OCI-LY1 (cell line): ENCODE measurements around the gene RDH13.

ENCODE experiments used
- H2AFZ ChIP-seq: fragments of 200-600 bp; sonication (generic), shearing (Covaris generic); 2 replicates; pipeline ENCODE4 v1.6.0; 2014; ENCODE audit warnings: antibody characterized with exemption, mild to moderate bottlenecking, low read length
- H3F3A ChIP-seq: fragments of 200-600 bp; sonication (generic), shearing (Covaris generic); 2 replicates; pipeline ENCODE4 v1.6.0; 2014; ENCODE audit warnings: mild to moderate bottlenecking, antibody characterized with exemption, low read length, moderate library complexity; ENCODE audit not compliant: insufficient read depth
- H3K27ac ChIP-seq: fragments of 200-600 bp; sonication (generic); 2 replicates; pipeline ENCODE4 v1.5.1; 2014; ENCODE audit warnings: low read length, mixed run types, mild to moderate bottlenecking, low read depth; ENCODE audit not compliant: poor library complexity, severe bottlenecking
- H3K27me3 ChIP-seq: fragments of 200-600 bp; sonication (generic); 2 replicates; pipeline ENCODE4 v1.6.0; 2014; ENCODE audit warnings: antibody characterized with exemption, mild to moderate bottlenecking, low read length, moderate library complexity; ENCODE audit not compliant: insufficient read depth
- H3K36me3 ChIP-seq: fragments of 200-600 bp; sonication (generic); 2 replicates; pipeline ENCODE4 v1.6.1; 2014; ENCODE audit warnings: mild to moderate bottlenecking, antibody characterized with exemption, low read length, moderate library complexity, mixed read lengths; ENCODE audit not compliant: insufficient read depth
- H3K4me1 ChIP-seq: fragments of 200-600 bp; sonication (generic); 2 replicates; pipeline ENCODE4 v1.5.1; 2014; ENCODE audit warnings: mild to moderate bottlenecking, low read length, moderate library complexity; ENCODE audit not compliant: insufficient read depth, severe bottlenecking
- H3K4me2 ChIP-seq: fragments of 200-600 bp; sonication (generic), shearing (Covaris generic); 2 replicates; pipeline ENCODE4 v1.6.1; 2014; ENCODE audit warnings: low read length
- H3K4me3 ChIP-seq: fragments of 200-600 bp; sonication (generic); 2 replicates; pipeline ENCODE4 v1.5.1; 2014; ENCODE audit warnings: low read length, low read depth, mild to moderate bottlenecking, mixed read lengths; ENCODE audit not compliant: poor library complexity, severe bottlenecking
- H3K79me2 ChIP-seq: fragments of 200-600 bp; shearing (Covaris generic); 2 replicates; pipeline ENCODE4 v1.6.1; 2016; ENCODE audit warnings: mixed run types, low read length, mixed read lengths; ENCODE audit not compliant: insufficient read depth
- H3K9ac ChIP-seq: fragments of 200-600 bp; sonication (generic), shearing (Covaris generic); 2 replicates; pipeline ENCODE4 v1.6.1; 2014; ENCODE audit warnings: mild to moderate bottlenecking, low read length, mixed read lengths
- H3K9me2 ChIP-seq: fragments of 200-600 bp; sonication (generic), shearing (Covaris generic); 2 replicates; pipeline ENCODE4 v1.6.1; 2014; ENCODE audit warnings: low read depth, mild to moderate bottlenecking, low read length, mixed read lengths
- H3K9me3 ChIP-seq: fragments of 200-600 bp; shearing (Covaris generic); 2 replicates; pipeline ENCODE4 v1.6.1; 2014; ENCODE audit warnings: low read length, mixed read lengths
- H4K20me1 ChIP-seq: fragments of 200-600 bp; sonication (generic), shearing (Covaris generic); 2 replicates; pipeline ENCODE4 v1.6.0; 2016; ENCODE audit warnings: mild to moderate bottlenecking, low read length; ENCODE audit not compliant: insufficient read depth
- CTCF ChIP-seq: fragments of 200-600 bp; sonication (generic), shearing (Covaris generic); IDR thresholded peaks from 2 replicates; pipeline ENCODE4 v1.5.1; 2017; ENCODE audit warnings: mild to moderate bottlenecking, antibody characterized with exemption, low read length, moderate library complexity, mixed read lengths
- EZH2 ChIP-seq: fragments of 200-600 bp; sonication (generic), shearing (Covaris generic); IDR thresholded peaks from 2 replicates; pipeline ENCODE4 v1.8.0; 2017; ENCODE audit warnings: borderline replicate concordance, mixed run types, mild to moderate bottlenecking, antibody characterized with exemption, low read length, moderate library complexity, mixed read lengths

Gene RDH13

GRCh38 chr19:55103190-55103589 lies 40.2 kb upstream of the RDH13 start:
- Histone ChIP-seq H3K79me2 (no peaks in the 10 kb centered on the region), H3F3A (no peaks in the 10 kb centered on the region), H3K9ac (no peak overlapping the region), H3K4me3 (no peak overlapping the region), H4K20me1 (no peaks in the 10 kb centered on the region), H3K27me3 (no peaks in the 10 kb centered on the region), H3K4me2 (no peak overlapping the region), H3K9me3 (peaks cover 4% of the 10 kb centered on the region; the same call in 1 of the 2 replicates), H3K36me3 (peaks cover 19% of the 10 kb centered on the region), H2AFZ (no peak overlapping the region), H3K9me2 (no peaks in the 10 kb centered on the region), H3K27ac (no peak overlapping the region), H3K4me1 (peaks cover 5% of the 10 kb centered on the region)
- no peak for TF ChIP-seq EZH2
- no peak for TF ChIP-seq CTCF

GRCh38 chr19:55101261-55101660 lies 38.3 kb upstream of the RDH13 start:
- H3K27me3 ChIP-seq, result no peaks in the 10 kb centered on the region
- H3K36me3 ChIP-seq, result peaks cover 19% of the 10 kb centered on the region
- H3K27ac ChIP-seq, result no peak overlapping the region
- TF ChIP-seq EZH2, result no peak
- no peak for TF ChIP-seq CTCF
- no peaks in the 10 kb centered on the region for H3F3A ChIP-seq
- H3K4me2 ChIP-seq, result no peak overlapping the region
- peaks cover 4% of the 10 kb centered on the region; the same call in 1 of the 2 replicates for H3K9me3 ChIP-seq
- no peaks in the 10 kb centered on the region for H4K20me1 ChIP-seq
- no peak overlapping the region for H3K9ac ChIP-seq
- no peak overlapping the region for H2AFZ ChIP-seq
- H3K4me3 ChIP-seq, result no peak overlapping the region
- H3K9me2 ChIP-seq, result no peaks in the 10 kb centered on the region
- H3K79me2 ChIP-seq, result no peaks in the 10 kb centered on the region
- H3K4me1 ChIP-seq, result peaks cover 11% of the 10 kb centered on the region

GRCh38 chr19:55099557-55100506 lies 36.9 kb upstream of the RDH13 start:
- Histone ChIP-seq H3K79me2 (no peaks in the 10 kb centered on the region), H3K4me1 (peaks cover 11% of the 10 kb centered on the region), H3K4me3 (no peak overlapping the region), H2AFZ (no peak overlapping the region), H3F3A (no peaks in the 10 kb centered on the region), H3K36me3 (peaks cover 20% of the 10 kb centered on the region), H4K20me1 (no peaks in the 10 kb centered on the region), H3K9me2 (no peaks in the 10 kb centered on the region), H3K27ac (no peak overlapping the region), H3K9me3 (peaks cover 4% of the 10 kb centered on the region; the same call in 1 of the 2 replicates), H3K27me3 (no peaks in the 10 kb centered on the region), H3K4me2 (no peak overlapping the region), H3K9ac (no peak overlapping the region)
- no peak for TF ChIP-seq EZH2
- peak; percentile 43; the same call in 1 of the 2 replicates for TF ChIP-seq CTCF
